Loucy (cell line): ENCODE measurements around the gene CAMK2D.

Experiments used
- H2AFZ ChIP-seq: fragments of 200-600 bp; sonication (generic); 2 replicates; pipeline ENCODE4 v1.6.0; 2016; ENCODE audit warnings: antibody characterized with exemption, mild to moderate bottlenecking, low read length, moderate library complexity
- H3F3A ChIP-seq: fragments of 200-600 bp; 2 replicates; pipeline ENCODE4 v1.6.0; 2016; ENCODE audit warnings: antibody characterized with exemption, low read depth, mild to moderate bottlenecking
- H3K27me3 ChIP-seq: fragments of 200-600 bp; sonication (generic); 2 replicates; pipeline ENCODE4 v1.6.1; 2014; ENCODE audit warnings: low read length, mild to moderate bottlenecking; ENCODE audit not compliant: insufficient read depth, poor library complexity, severe bottlenecking
- H3K36me3 ChIP-seq: fragments of 200-600 bp; sonication (generic); 2 replicates; pipeline ENCODE4 v1.6.1; 2016; ENCODE audit warnings: low read length; ENCODE audit not compliant: insufficient read depth
- H3K4me1 ChIP-seq: fragments of 200-600 bp; sonication (generic); 2 replicates; pipeline ENCODE4 v1.5.1; 2014; ENCODE audit warnings: low read length, mild to moderate bottlenecking; ENCODE audit not compliant: insufficient read depth, poor library complexity, severe bottlenecking
- H3K4me2 ChIP-seq: fragments of 200-600 bp; sonication (generic); 2 replicates; pipeline ENCODE4 v1.6.0; 2014; ENCODE audit warnings: antibody characterized with exemption, low read length, low read depth, mild to moderate bottlenecking; ENCODE audit not compliant: poor library complexity, severe bottlenecking
- H3K4me3 ChIP-seq: fragments of 200-600 bp; sonication (generic); 2 replicates; pipeline ENCODE4 v1.5.1; 2014; ENCODE audit warnings: low read length, mild to moderate bottlenecking, mixed read lengths; ENCODE audit not compliant: poor library complexity, severe bottlenecking
- H3K79me2 ChIP-seq: fragments of 200-600 bp; sonication (generic); 2 replicates; pipeline ENCODE4 v1.6.1; 2014; ENCODE audit warnings: low read length; ENCODE audit not compliant: insufficient read depth
- H3K9ac ChIP-seq: fragments of 200-600 bp; sonication (generic); 2 replicates; pipeline ENCODE4 v1.6.0; 2014; ENCODE audit warnings: mild to moderate bottlenecking, low read depth, low read length, moderate library complexity; ENCODE audit not compliant: poor library complexity, severe bottlenecking
- H3K9me2 ChIP-seq: fragments of 200-600 bp; sonication (generic); replicated peaks from 2 replicates; pipeline ENCODE4 v1.6.1; 2016; ENCODE audit warnings: low read depth, low read length, mixed read lengths
- H3K9me3 ChIP-seq: fragments of 200-600 bp; sonication (generic); 2 replicates; pipeline ENCODE4 v1.6.1; 2014; ENCODE audit warnings: mild to moderate bottlenecking, antibody characterized with exemption, low read length, low read depth; ENCODE audit not compliant: insufficient read depth
- H4K20me1 ChIP-seq: fragments of 200-600 bp; sonication (generic); 2 replicates; pipeline ENCODE4 v1.6.0; 2014; ENCODE audit warnings: antibody characterized with exemption, low read length, mild to moderate bottlenecking; ENCODE audit not compliant: insufficient read depth, poor library complexity, severe bottlenecking
- EZH2phosphoT487 ChIP-seq: fragments of 200-600 bp; IDR thresholded peaks from 2 replicates; pipeline ENCODE4 v1.6.1; 2018; ENCODE audit warnings: antibody characterized with exemption, mild to moderate bottlenecking, moderate library complexity, borderline replicate concordance
- TF ChIP-seq, protein P1 (sequence below): fragments of 200-600 bp; sonication (generic); conservative IDR thresholded peaks from 2 replicates; pipeline ENCODE4 v1.5.1; 2014; ENCODE audit warnings: mild to moderate bottlenecking, antibody characterized with exemption, low read length

Gene CAMK2D

DNA sequence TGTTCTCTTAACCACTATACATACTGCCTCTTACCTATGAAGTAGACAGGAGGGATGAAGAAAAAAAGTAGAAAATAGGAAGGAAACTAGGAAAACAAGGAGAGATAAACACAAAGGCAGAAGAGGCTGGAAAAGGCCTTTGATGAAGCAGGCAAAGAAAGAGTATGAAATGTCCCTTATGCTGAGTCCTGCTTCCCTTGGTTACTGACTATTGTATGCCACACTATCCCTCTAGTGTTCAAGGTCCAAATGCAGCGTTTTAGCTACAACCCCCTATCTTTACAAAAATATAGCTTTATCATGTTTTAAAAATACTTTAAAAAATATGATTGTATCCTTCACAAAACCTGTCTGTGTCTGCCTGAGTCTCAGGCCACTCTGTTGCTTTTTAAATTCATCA is 233.1 kb downstream of the CAMK2D start:
- TF ChIP-seq, protein P1, sequence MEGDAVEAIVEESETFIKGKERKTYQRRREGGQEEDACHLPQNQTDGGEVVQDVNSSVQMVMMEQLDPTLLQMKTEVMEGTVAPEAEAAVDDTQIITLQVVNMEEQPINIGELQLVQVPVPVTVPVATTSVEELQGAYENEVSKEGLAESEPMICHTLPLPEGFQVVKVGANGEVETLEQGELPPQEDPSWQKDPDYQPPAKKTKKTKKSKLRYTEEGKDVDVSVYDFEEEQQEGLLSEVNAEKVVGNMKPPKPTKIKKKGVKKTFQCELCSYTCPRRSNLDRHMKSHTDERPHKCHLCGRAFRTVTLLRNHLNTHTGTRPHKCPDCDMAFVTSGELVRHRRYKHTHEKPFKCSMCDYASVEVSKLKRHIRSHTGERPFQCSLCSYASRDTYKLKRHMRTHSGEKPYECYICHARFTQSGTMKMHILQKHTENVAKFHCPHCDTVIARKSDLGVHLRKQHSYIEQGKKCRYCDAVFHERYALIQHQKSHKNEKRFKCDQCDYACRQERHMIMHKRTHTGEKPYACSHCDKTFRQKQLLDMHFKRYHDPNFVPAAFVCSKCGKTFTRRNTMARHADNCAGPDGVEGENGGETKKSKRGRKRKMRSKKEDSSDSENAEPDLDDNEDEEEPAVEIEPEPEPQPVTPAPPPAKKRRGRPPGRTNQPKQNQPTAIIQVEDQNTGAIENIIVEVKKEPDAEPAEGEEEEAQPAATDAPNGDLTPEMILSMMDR: no peak
- no peak for TF ChIP-seq EZH2phosphoT487
- no peak overlapping the region for H3K9ac ChIP-seq
- H3K27me3 ChIP-seq: no peaks in the 10 kb centered on the region
- peaks cover 7% of the 10 kb centered on the region for H3K4me1 ChIP-seq
- H3F3A ChIP-seq: no peaks in the 10 kb centered on the region
- no peak overlapping the region for H3K4me3 ChIP-seq
- no peak overlapping the region for H2AFZ ChIP-seq
- H3K9me3 ChIP-seq: no peaks in the 10 kb centered on the region
- H3K4me2 ChIP-seq: no peak overlapping the region
- no peaks in the 10 kb centered on the region for H4K20me1 ChIP-seq
- peaks cover 27% of the 10 kb centered on the region; the same call in 1 of the 2 replicates for H3K36me3 ChIP-seq
- H3K79me2 ChIP-seq: no peaks in the 10 kb centered on the region
- H3K9me2 ChIP-seq: no peaks in the 10 kb centered on the region

DNA sequence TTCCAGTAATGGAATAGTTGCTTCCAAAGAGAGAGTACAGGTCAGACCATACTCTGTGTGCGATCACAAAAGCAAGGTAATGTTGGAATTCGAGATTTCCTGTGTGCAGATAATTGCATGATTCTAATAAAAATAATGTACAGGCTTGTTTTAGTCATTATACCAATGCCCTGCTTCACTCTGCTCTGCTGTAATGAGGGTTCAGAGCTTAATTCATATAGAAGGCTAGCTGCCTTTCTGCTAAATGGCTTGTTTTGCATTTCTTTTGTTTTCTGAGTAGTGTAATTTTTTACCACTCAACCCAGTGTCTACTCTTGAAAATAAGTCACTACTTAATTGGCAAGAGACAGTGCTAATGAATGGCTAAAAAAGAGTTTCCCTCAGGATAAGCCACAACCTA is 236.0 kb downstream of the CAMK2D start:
- Histone ChIP-seq H2AFZ (no peak overlapping the region), H3F3A (no peaks in the 10 kb centered on the region), H3K9me3 (no peaks in the 10 kb centered on the region), H3K27me3 (no peaks in the 10 kb centered on the region), H3K9me2 (no peaks in the 10 kb centered on the region), H3K4me3 (no peak overlapping the region), H3K79me2 (no peaks in the 10 kb centered on the region), H3K4me2 (no peak overlapping the region), H3K36me3 (peaks cover 31% of the 10 kb centered on the region; the same call in 1 of the 2 replicates), H4K20me1 (no peaks in the 10 kb centered on the region), H3K9ac (no peak overlapping the region), H3K4me1 (peaks cover 7% of the 10 kb centered on the region)
- TF ChIP-seq, protein P1: no peak
- TF ChIP-seq EZH2phosphoT487: no peak

DNA sequence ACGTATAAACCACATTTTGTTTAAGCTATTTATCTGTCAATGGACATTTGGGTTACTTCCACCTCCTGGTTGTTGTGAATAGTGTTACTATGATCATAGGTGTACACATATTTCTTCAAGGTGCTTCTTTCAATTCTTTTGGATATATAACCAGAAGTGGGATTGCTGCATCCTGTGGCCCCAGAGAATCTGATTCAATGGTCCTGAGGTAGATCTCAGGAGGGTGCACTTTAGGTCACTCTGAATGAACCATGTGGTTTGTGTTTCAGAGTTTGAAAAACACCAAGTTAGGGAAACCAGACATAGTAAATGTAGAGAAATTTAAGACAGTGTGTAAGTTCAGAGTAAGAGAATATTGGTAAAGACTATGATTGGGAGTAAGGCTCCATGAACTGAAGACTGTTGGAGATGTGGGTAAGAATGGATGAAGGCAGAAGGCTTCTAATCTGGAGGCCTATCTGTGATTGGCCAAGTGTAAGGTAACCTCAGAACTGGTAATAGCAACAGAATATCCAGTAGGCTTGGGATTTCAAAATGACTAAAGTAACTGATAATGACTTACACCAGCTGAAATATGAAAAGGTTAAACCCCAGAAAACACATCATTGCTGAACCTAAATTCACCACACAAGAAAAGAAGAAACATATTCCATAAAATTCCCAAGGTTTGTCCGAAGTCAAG is 236.9 kb downstream of the CAMK2D start:
- Histone ChIP-seq H3K4me1 (peaks cover 7% of the 10 kb centered on the region), H3K9ac (no peak overlapping the region), H3K79me2 (no peaks in the 10 kb centered on the region)

More for the DNA sequence above, 236.9 kb downstream of the CAMK2D start:
- H4K20me1 ChIP-seq: no peaks in the 10 kb centered on the region
- TF ChIP-seq EZH2phosphoT487: no peak
- TF ChIP-seq, protein P1: no peak
- H3K36me3 ChIP-seq: peaks cover 24% of the 10 kb centered on the region; the same call in 1 of the 2 replicates
- H3F3A ChIP-seq: no peaks in the 10 kb centered on the region
- no peak overlapping the region for H2AFZ ChIP-seq
- no peaks in the 10 kb centered on the region for H3K9me3 ChIP-seq
- H3K27me3 ChIP-seq: no peaks in the 10 kb centered on the region
- no peak overlapping the region for H3K4me3 ChIP-seq
- no peak overlapping the region for H3K4me2 ChIP-seq
- no peaks in the 10 kb centered on the region for H3K9me2 ChIP-seq
